Measurements from ENCODE around the gene PCCB. TPM values are rescaled to one million over a fixed set of nuclear protein-coding genes. Genes with fewer than 3 reads are reported as not detected.

The PCCB gene
- total RNA-seq, 1 experiment from 2014 or later: 63.4 TPM

GRCh38 chr3:136292500-136292899 is 42.4 kb downstream of the PCCB start:
- DNase-seq (ENCODE audit: low read depth, low spot score) (no peak), ATAC-seq (no peak)
- intact Hi-C loops (cut with micrococcal nuclease; ENCODE audit: unreplicated experiment): no loop called here
- in situ Hi-C loops (cut with HindIII; ENCODE audit: low pct_unique_long_range_greater_than_20kb, low sequenced_read_pairs): no loop called here
- Histone ChIP-seq H3K9me3 (ENCODE audit: control insufficient read depth, insufficient read depth, low read depth, low read length) (no peaks in the 10 kb centered on the region), H3K4me3 (ENCODE audit: low read depth in 2 of 2, low read length in 2 of 2) (no peak overlapping the region), H3K27ac (ENCODE audit: low read length) (no peak overlapping the region), H3K4me1 (ENCODE audit: control insufficient read depth, insufficient read depth, low read length) (no peaks in the 10 kb centered on the region), H3K36me3 (ENCODE audit: control insufficient read depth, insufficient read depth, low read length) (peaks cover 4% of the 10 kb centered on the region; the same call in 1 of the 2 replicates), H3K27me3 (ENCODE audit: control insufficient read depth, insufficient read depth, low read length) (no peaks in the 10 kb centered on the region)
- BruUV-seq (replicated peaks): no TSS peak
- TF ChIP-seq REST (IDR thresholded peaks at IDR 0.05; ENCODE audit: insufficient read depth in 1 of 2, low read depth in 2 of 2, low read length in 1 of 2): no peak
- TF ChIP-seq TCF7L2 (IDR thresholded peaks at IDR 0.05; ENCODE audit: low read depth, low read length): no peak
- ChIA-PET CTCF (interaction anchor here (0.6 kb wide), 1 partner anchor 742 kb away, joined by 11 read pairs; no protein-coding TSS in a partner anchor), POLR2A (no interaction called here)

- no peaks in the 10 kb centered on the region for H3K4me1 ChIP-seq (ENCODE audit: control insufficient read depth, insufficient read depth, low read length)
- intact Hi-C loops (cut with micrococcal nuclease; ENCODE audit: unreplicated experiment) (no loop called here), in situ Hi-C loops (cut with HindIII; ENCODE audit: low pct_unique_long_range_greater_than_20kb, low sequenced_read_pairs) (no loop called here)
- peaks cover 4% of the 10 kb centered on the region; the same call in 1 of the 2 replicates for H3K36me3 ChIP-seq (ENCODE audit: control insufficient read depth, insufficient read depth, low read length)
- BruUV-seq (replicated peaks): no TSS peak
- no peak overlapping the region for H3K4me3 ChIP-seq (ENCODE audit: low read depth in 2 of 2, low read length in 2 of 2)
- DNase-seq (ENCODE audit: low read depth, low spot score) (no peak), ATAC-seq (no peak)
- TF ChIP-seq SIN3A (IDR thresholded peaks at IDR 0.05; ENCODE audit: borderline replicate concordance, insufficient read depth, low read depth, low read length): no peak
- no peak for TF ChIP-seq REST (IDR thresholded peaks at IDR 0.05; ENCODE audit: insufficient read depth in 1 of 2, low read depth in 2 of 2, low read length in 1 of 2)
- TF ChIP-seq CTCF (IDR thresholded peaks at IDR 0.05): no peak
- no peak for TF ChIP-seq POLR2AphosphoS5 (IDR thresholded peaks at IDR 0.05; ENCODE audit: low read depth, low read length)
- TF ChIP-seq TCF7L2 (IDR thresholded peaks at IDR 0.05; ENCODE audit: low read depth, low read length): no peak
- no peaks in the 10 kb centered on the region for H3K27me3 ChIP-seq (ENCODE audit: control insufficient read depth, insufficient read depth, low read length)
- CTCF ChIA-PET: no interaction called here
- no peaks in the 10 kb centered on the region for H3K9me3 ChIP-seq (ENCODE audit: control insufficient read depth, insufficient read depth, low read depth, low read length)
- POLR2A ChIA-PET: no interaction called here
- H3K27ac ChIP-seq (ENCODE audit: low read length): no peak overlapping the region
Measured at GRCh38 chr3:136293279-136293678, 43.1 kb downstream of the PCCB start.
